GM23338 (cell line): ENCODE data around the gene C16orf87. TPM values are rescaled to one million over a fixed set of nuclear protein-coding genes. Genes with fewer than 3 reads are reported as not detected.

ENCODE experiments used
- ATAC-seq: fragments of 200-7000 bp; cut with Tn5 transposase; 3 replicates; pipeline ENCODE4 v1.9.1; 2020
- DNase-seq: peaks from one replicate; pipeline ENCODE4 v3.0.0-alpha.2; 2015; ENCODE audit warnings: low spot score
- H2AFZ ChIP-seq: fragments of 200-600 bp; sonication (generic); 2 replicates; pipeline ENCODE4 v1.8.0; 2016; ENCODE audit warnings: antibody characterized with exemption, mild to moderate bottlenecking, moderate library complexity
- H3F3A ChIP-seq: fragments of 200-600 bp; sonication (generic); replicated peaks from 2 replicates; pipeline ENCODE4 v1.8.0; 2017; ENCODE audit warnings: antibody characterized with exemption, mixed run types, low read depth
- H3K27ac ChIP-seq: fragments of 200-600 bp; sonication (generic); 2 replicates; pipeline ENCODE4 v1.6.1; 2016; ENCODE audit warnings: low read depth
- H3K27me3 ChIP-seq: fragments of 200-600 bp; sonication (generic); 2 replicates; pipeline ENCODE4 v1.8.0; 2016; ENCODE audit warnings: mild to moderate bottlenecking, mixed run types, moderate library complexity; ENCODE audit not compliant: insufficient read depth
- H3K36me3 ChIP-seq: fragments of 200-600 bp; sonication (generic); 2 replicates; pipeline ENCODE4 v1.8.0; 2016; ENCODE audit warnings: mild to moderate bottlenecking; ENCODE audit not compliant: insufficient read depth
- H3K4me1 ChIP-seq: fragments of 200-600 bp; sonication (generic); 2 replicates; pipeline ENCODE4 v1.8.0; 2016; ENCODE audit warnings: mild to moderate bottlenecking, moderate library complexity; ENCODE audit not compliant: insufficient read depth
- H3K4me2 ChIP-seq: fragments of 200-600 bp; sonication (generic); 2 replicates; pipeline ENCODE4 v1.7.1; 2017; ENCODE audit warnings: mixed run types
- H3K4me3 ChIP-seq: fragments of 200-600 bp; sonication (generic); 2 replicates; pipeline ENCODE4 v1.6.1; 2016; ENCODE audit warnings: mixed run types
- H3K79me2 ChIP-seq: fragments of 200-600 bp; sonication (generic); replicated peaks from 2 replicates; pipeline ENCODE4 v1.8.0; 2017; ENCODE audit warnings: mild to moderate bottlenecking; ENCODE audit not compliant: insufficient read depth
- H3K9me2 ChIP-seq: fragments of 200-600 bp; sonication (generic); 2 replicates; pipeline ENCODE4 v1.8.0; 2017; ENCODE audit not compliant: insufficient read depth
- H4K20me1 ChIP-seq: fragments of 200-600 bp; sonication (generic); replicated peaks from 2 replicates; pipeline ENCODE4 v1.8.0; 2017; ENCODE audit warnings: mild to moderate bottlenecking; ENCODE audit not compliant: insufficient read depth
- H3K27ac Mint-ChIP-seq: 2 replicates; pipeline ENCODE4 v1.8.0; 2020; ENCODE audit warnings: inconsistent platforms, mild to moderate bottlenecking, moderate library complexity, mixed read lengths
- H3K27me3 Mint-ChIP-seq: 3 replicates; pipeline ENCODE4 v1.8.0; 2022; ENCODE audit warnings: low read depth, mild to moderate bottlenecking, moderate library complexity, mixed read lengths, inconsistent platforms; ENCODE audit not compliant: insufficient read depth, poor library complexity
- H3K36me3 Mint-ChIP-seq: 3 replicates; pipeline ENCODE4 v1.8.0; 2021; ENCODE audit warnings: low read depth, mild to moderate bottlenecking, inconsistent platforms, moderate library complexity, mixed read lengths
- H3K4me1 Mint-ChIP-seq: 3 replicates; pipeline ENCODE4 v1.8.0; 2020; ENCODE audit warnings: mild to moderate bottlenecking, inconsistent platforms, mixed read lengths
- H3K4me3 Mint-ChIP-seq: 3 replicates; pipeline ENCODE4 v1.8.0; 2021; ENCODE audit warnings: moderate library complexity, mild to moderate bottlenecking, inconsistent platforms, mixed read lengths
- H3K9me3 Mint-ChIP-seq: 3 replicates; pipeline ENCODE4 v1.8.0; 2020; ENCODE audit warnings: moderate library complexity, mild to moderate bottlenecking, inconsistent platforms, mixed read lengths
- CREB1 ChIP-seq: fragments of 250-450 bp; sonication (Bioruptor Pico); IDR thresholded peaks from 2 replicates; pipeline ENCODE4 v1.5.0; 2020; ENCODE audit warnings: low read depth, mild to moderate bottlenecking, moderate library complexity
- EZH2 ChIP-seq: fragments of 200-600 bp; sonication (generic); IDR thresholded peaks from one replicate; pipeline ENCODE4 v1.8.0; 2017; ENCODE audit warnings: antibody characterized with exemption, mild to moderate bottlenecking, low read depth; ENCODE audit not compliant: unreplicated experiment
- EZH2phosphoT487 ChIP-seq: fragments of 200-600 bp; sonication (generic); IDR thresholded peaks from one replicate; pipeline ENCODE4 v1.8.1; 2018; ENCODE audit warnings: antibody characterized with exemption; ENCODE audit not compliant: unreplicated experiment
- JUNB ChIP-seq: IDR thresholded peaks from one replicate; pipeline ENCODE4 v1.6.1; 2016; ENCODE audit warnings: antibody characterized with exemption; ENCODE audit not compliant: unreplicated experiment
- NANOG ChIP-seq: IDR thresholded peaks from 2 replicates; pipeline ENCODE4 v1.6.1; 2016; ENCODE audit warnings: antibody characterized with exemption, borderline replicate concordance
- POLR2AphosphoS5 ChIP-seq: IDR thresholded peaks from 2 replicates; pipeline ENCODE4 v1.6.1; 2016; ENCODE audit warnings: antibody characterized with exemption, low read depth
- STAT1 ChIP-seq: IDR thresholded peaks from one replicate; pipeline ENCODE4 v1.6.1; 2016; ENCODE audit warnings: antibody characterized with exemption; ENCODE audit not compliant: unreplicated experiment
- ZNF114 ChIP-seq: fragments of 250-450 bp; sonication (Bioruptor Pico); IDR thresholded peaks from 2 replicates; pipeline ENCODE4 v1.5.0; 2020; ENCODE audit warnings: mild to moderate bottlenecking, moderate library complexity
- ZNF331 ChIP-seq: fragments of 250-450 bp; sonication (Bioruptor Pico); IDR thresholded peaks from 2 replicates; pipeline ENCODE4 v1.5.0; 2020; ENCODE audit warnings: low read depth, mild to moderate bottlenecking, moderate library complexity
- polyA plus RNA-seq: library from polyadenylated mRNA; unstranded; fragments of >200 nt; fragmentation: Nextera tagmentation; extraction: Ambion mirVana; gene quantifications from 2 replicates; pipeline ENCODE4 v1.2.1, GENCODE V29; 2016
- total RNA-seq: library from RNA; depleted of rRNA; stranded (reverse); fragments of >200 nt; shearing (Covaris generic); gene quantifications from 2 replicates; pipeline ENCODE4 v1.2.3, GENCODE V29; 2014
- TF ChIP-seq, protein P1 (sequence below), 2 experiments: fragments of 200-600 bp in 1 of 2; sonication (generic) in 1 of 2; conservative IDR thresholded peaks; 2 replicates each; pipeline versions ENCODE4 v1.5.1 to v1.6.1; 2016 to 2017; ENCODE audit warnings: antibody characterized with exemption in 2 of 2, low read depth in 2 of 2, mild to moderate bottlenecking in 2 of 2, moderate library complexity in 1 of 2
- TF ChIP-seq, protein P2 (sequence below): IDR thresholded peaks from 2 replicates; pipeline ENCODE4 v1.6.1; 2016; ENCODE audit warnings: antibody characterized with exemption
- TF ChIP-seq, protein P3 (sequence below): fragments of 250-450 bp; sonication (Bioruptor Pico); IDR thresholded peaks from 2 replicates; pipeline ENCODE4 v1.5.0; 2020; ENCODE audit warnings: mild to moderate bottlenecking, moderate library complexity
- TF ChIP-seq, protein P4 (sequence below): IDR thresholded peaks from one replicate; pipeline ENCODE4 v1.6.1; 2018; ENCODE audit warnings: antibody characterized with exemption; ENCODE audit not compliant: unreplicated experiment

Gene C16orf87
- total and polyA plus RNA-seq, 2 experiments from 2014 or later, result 23.4 to 46.0 TPM

DNA sequence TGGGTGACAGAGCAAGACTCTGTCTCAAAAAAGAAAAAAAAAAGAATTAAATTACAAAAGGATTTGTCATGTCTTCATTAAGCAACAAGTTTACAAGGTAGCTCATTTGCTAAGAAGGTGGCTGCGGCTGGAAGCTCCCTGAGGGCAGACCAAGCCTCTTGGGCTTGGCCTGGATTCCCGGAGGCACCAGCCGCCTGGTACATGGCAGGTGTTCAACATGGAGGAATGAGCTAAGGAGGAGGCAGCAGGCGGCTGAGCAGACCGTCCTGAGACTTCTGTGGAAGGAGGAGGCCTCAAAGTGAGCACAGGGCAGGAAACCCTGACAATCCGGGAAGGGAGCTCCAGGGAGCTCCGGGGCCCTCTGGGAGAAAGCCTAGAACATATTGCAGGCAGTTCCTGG lies 79.6 kb downstream of the C16orf87 start:
- Histone ChIP-seq H3K79me2 (no peaks in the 10 kb centered on the region), H3K4me3 (no peak overlapping the region), H3K9me2 (peaks cover 8% of the 10 kb centered on the region; the same call in 1 of the 2 replicates), H3K27me3 (no peaks in the 10 kb centered on the region), H4K20me1 (no peaks in the 10 kb centered on the region), H3K4me2 (no peak overlapping the region), H3F3A (no peaks in the 10 kb centered on the region), H3K4me1 (peaks cover 5% of the 10 kb centered on the region; the same call in 1 of the 2 replicates), H3K36me3 (no peaks in the 10 kb centered on the region), H3K27ac (no peak overlapping the region), H2AFZ (no peak overlapping the region)
- Mint-ChIP-seq H3K27ac (no peak overlapping the region), H3K4me3 (no peak overlapping the region), H3K36me3 (no peaks in the 10 kb centered on the region; the same call in 2 of the 3 replicates), H3K27me3 (peaks cover 8% of the 10 kb centered on the region), H3K9me3 (no peaks in the 10 kb centered on the region; the same call in 2 of the 3 replicates), H3K4me1 (peaks cover 20% of the 10 kb centered on the region)
- no peak for TF ChIP-seq ZNF114
- TF ChIP-seq, protein P1, sequence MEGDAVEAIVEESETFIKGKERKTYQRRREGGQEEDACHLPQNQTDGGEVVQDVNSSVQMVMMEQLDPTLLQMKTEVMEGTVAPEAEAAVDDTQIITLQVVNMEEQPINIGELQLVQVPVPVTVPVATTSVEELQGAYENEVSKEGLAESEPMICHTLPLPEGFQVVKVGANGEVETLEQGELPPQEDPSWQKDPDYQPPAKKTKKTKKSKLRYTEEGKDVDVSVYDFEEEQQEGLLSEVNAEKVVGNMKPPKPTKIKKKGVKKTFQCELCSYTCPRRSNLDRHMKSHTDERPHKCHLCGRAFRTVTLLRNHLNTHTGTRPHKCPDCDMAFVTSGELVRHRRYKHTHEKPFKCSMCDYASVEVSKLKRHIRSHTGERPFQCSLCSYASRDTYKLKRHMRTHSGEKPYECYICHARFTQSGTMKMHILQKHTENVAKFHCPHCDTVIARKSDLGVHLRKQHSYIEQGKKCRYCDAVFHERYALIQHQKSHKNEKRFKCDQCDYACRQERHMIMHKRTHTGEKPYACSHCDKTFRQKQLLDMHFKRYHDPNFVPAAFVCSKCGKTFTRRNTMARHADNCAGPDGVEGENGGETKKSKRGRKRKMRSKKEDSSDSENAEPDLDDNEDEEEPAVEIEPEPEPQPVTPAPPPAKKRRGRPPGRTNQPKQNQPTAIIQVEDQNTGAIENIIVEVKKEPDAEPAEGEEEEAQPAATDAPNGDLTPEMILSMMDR (conservative IDR thresholded peaks at IDR 0.05; ENCODE audit: low read depth in 2 of 2), result no peak
- no peak for TF ChIP-seq CREB1 (CRISPR knock-in tag)
- TF ChIP-seq, protein P2, sequence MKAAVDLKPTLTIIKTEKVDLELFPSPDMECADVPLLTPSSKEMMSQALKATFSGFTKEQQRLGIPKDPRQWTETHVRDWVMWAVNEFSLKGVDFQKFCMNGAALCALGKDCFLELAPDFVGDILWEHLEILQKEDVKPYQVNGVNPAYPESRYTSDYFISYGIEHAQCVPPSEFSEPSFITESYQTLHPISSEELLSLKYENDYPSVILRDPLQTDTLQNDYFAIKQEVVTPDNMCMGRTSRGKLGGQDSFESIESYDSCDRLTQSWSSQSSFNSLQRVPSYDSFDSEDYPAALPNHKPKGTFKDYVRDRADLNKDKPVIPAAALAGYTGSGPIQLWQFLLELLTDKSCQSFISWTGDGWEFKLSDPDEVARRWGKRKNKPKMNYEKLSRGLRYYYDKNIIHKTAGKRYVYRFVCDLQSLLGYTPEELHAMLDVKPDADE, result no peak
- TF ChIP-seq, protein P3, sequence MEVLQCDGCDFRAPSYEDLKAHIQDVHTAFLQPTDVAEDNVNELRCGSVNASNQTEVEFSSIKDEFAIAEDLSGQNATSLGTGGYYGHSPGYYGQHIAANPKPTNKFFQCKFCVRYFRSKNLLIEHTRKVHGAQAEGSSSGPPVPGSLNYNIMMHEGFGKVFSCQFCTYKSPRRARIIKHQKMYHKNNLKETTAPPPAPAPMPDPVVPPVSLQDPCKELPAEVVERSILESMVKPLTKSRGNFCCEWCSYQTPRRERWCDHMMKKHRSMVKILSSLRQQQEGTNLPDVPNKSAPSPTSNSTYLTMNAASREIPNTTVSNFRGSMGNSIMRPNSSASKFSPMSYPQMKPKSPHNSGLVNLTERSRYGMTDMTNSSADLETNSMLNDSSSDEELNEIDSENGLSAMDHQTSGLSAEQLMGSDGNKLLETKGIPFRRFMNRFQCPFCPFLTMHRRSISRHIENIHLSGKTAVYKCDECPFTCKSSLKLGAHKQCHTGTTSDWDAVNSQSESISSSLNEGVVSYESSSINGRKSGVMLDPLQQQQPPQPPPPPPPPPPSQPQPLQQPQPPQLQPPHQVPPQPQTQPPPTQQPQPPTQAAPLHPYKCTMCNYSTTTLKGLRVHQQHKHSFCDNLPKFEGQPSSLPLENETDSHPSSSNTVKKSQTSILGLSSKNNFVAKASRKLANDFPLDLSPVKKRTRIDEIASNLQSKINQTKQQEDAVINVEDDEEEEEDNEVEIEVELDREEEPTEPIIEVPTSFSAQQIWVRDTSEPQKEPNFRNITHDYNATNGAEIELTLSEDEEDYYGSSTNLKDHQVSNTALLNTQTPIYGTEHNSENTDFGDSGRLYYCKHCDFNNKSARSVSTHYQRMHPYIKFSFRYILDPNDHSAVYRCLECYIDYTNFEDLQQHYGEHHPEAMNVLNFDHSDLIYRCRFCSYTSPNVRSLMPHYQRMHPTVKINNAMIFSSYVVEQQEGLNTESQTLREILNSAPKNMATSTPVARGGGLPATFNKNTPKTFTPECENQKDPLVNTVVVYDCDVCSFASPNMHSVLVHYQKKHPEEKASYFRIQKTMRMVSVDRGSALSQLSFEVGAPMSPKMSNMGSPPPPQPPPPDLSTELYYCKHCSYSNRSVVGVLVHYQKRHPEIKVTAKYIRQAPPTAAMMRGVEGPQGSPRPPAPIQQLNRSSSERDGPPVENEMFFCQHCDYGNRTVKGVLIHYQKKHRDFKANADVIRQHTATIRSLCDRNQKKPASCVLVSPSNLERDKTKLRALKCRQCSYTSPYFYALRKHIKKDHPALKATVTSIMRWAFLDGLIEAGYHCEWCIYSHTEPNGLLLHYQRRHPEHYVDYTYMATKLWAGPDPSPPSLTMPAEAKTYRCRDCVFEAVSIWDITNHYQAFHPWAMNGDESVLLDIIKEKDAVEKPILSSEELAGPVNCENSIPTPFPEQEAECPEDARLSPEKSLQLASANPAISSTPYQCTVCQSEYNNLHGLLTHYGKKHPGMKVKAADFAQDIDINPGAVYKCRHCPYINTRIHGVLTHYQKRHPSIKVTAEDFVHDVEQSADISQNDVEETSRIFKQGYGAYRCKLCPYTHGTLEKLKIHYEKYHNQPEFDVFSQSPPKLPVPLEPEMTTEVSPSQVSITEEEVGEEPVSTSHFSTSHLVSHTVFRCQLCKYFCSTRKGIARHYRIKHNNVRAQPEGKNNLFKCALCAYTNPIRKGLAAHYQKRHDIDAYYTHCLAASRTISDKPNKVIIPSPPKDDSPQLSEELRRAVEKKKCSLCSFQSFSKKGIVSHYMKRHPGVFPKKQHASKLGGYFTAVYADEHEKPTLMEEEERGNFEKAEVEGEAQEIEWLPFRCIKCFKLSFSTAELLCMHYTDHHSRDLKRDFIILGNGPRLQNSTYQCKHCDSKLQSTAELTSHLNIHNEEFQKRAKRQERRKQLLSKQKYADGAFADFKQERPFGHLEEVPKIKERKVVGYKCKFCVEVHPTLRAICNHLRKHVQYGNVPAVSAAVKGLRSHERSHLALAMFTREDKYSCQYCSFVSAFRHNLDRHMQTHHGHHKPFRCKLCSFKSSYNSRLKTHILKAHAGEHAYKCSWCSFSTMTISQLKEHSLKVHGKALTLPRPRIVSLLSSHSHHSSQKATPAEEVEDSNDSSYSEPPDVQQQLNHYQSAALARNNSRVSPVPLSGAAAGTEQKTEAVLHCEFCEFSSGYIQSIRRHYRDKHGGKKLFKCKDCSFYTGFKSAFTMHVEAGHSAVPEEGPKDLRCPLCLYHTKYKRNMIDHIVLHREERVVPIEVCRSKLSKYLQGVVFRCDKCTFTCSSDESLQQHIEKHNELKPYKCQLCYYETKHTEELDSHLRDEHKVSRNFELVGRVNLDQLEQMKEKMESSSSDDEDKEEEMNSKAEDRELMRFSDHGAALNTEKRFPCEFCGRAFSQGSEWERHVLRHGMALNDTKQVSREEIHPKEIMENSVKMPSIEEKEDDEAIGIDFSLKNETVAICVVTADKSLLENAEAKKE (CRISPR knock-in tag), result no peak
- TF ChIP-seq EZH2phosphoT487, result no peak
- no peak for TF ChIP-seq STAT1
- no peak for TF ChIP-seq JUNB
- TF ChIP-seq, protein P4, sequence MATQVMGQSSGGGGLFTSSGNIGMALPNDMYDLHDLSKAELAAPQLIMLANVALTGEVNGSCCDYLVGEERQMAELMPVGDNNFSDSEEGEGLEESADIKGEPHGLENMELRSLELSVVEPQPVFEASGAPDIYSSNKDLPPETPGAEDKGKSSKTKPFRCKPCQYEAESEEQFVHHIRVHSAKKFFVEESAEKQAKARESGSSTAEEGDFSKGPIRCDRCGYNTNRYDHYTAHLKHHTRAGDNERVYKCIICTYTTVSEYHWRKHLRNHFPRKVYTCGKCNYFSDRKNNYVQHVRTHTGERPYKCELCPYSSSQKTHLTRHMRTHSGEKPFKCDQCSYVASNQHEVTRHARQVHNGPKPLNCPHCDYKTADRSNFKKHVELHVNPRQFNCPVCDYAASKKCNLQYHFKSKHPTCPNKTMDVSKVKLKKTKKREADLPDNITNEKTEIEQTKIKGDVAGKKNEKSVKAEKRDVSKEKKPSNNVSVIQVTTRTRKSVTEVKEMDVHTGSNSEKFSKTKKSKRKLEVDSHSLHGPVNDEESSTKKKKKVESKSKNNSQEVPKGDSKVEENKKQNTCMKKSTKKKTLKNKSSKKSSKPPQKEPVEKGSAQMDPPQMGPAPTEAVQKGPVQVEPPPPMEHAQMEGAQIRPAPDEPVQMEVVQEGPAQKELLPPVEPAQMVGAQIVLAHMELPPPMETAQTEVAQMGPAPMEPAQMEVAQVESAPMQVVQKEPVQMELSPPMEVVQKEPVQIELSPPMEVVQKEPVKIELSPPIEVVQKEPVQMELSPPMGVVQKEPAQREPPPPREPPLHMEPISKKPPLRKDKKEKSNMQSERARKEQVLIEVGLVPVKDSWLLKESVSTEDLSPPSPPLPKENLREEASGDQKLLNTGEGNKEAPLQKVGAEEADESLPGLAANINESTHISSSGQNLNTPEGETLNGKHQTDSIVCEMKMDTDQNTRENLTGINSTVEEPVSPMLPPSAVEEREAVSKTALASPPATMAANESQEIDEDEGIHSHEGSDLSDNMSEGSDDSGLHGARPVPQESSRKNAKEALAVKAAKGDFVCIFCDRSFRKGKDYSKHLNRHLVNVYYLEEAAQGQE, result no peak
- TF ChIP-seq EZH2, result no peak
- no peak for TF ChIP-seq NANOG
- TF ChIP-seq ZNF331, result no peak
- no peak for TF ChIP-seq POLR2AphosphoS5
- ATAC-seq (no peak), DNase-seq (no peak)
